ENCODE results near the gene PARVA.

Gene PARVA

DNA sequence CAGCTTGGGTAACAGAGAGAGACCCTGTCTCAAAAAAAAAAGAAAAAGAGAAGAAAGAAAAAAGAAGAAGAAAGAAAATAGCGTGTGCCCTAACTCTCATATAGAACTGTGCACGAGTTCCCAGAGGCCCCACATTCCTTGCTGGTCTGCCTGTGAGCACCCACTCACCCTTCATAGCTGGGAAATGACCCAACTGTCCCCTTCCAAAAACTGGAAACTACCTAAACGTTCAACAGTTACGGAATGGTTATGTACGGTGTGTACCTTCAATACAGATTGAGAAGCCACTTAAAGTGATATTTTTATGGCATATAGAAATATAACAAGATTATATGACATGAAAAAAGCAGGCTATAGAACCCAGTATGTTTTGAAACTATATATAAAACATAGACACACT, 82.0 kb downstream of the PARVA start:
- H3K4me3 ChIP-seq (ENCODE audit: low read length): no peak overlapping the region
- no peak overlapping the region for H3K9ac ChIP-seq (ENCODE audit: low read length)
- H3K27me3 ChIP-seq (ENCODE audit: control insufficient read depth, insufficient read depth, low read length): no peaks in the 10 kb centered on the region
- H3K36me3 ChIP-seq (ENCODE audit: control insufficient read depth, insufficient read depth, low read length): no peaks in the 10 kb centered on the region
- peak overlapping the region; percentile 90 for H3K27ac ChIP-seq (ENCODE audit: low read depth, low read length)
- H3K4me1 ChIP-seq (ENCODE audit: control insufficient read depth, insufficient read depth, low read length): peaks cover 44% of the 10 kb centered on the region

DNA sequence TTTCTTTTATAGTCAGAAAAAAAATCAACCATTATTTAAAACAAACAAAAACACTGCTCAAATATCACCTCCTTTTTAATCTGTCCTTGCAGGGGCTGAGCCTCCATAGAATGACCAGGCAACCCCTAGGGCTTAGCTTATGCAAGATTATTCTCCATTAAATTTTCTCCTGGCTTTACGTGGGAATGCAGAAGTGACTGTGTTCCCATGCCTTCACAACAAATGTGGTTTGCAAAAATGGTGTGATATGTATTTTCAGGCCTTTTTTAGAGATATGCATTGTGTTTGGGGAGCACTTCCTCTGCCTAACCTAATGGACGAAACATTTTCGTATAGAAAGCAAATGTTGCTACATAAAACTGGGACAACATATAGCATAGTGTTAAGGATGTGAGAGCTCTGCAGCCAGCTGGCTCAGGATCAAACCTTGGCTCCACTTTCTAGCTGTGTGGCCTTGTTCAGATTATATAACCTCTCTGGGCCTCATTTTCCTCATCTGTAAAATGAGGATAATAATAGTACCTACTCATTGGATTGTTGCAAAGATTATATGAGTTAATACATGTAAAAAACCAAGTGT, 82.6 kb downstream of the PARVA start:
- Histone ChIP-seq H3K36me3 (ENCODE audit: control insufficient read depth, insufficient read depth, low read length) (no peaks in the 10 kb centered on the region), H3K27me3 (ENCODE audit: control insufficient read depth, insufficient read depth, low read length) (no peaks in the 10 kb centered on the region), H3K4me1 (ENCODE audit: control insufficient read depth, insufficient read depth, low read length) (peaks cover 42% of the 10 kb centered on the region), H3K9ac (ENCODE audit: low read length) (no peak overlapping the region), H3K27ac (ENCODE audit: low read depth, low read length) (peak overlapping the region; percentile 90), H3K4me3 (ENCODE audit: low read length) (no peak overlapping the region)

DNA sequence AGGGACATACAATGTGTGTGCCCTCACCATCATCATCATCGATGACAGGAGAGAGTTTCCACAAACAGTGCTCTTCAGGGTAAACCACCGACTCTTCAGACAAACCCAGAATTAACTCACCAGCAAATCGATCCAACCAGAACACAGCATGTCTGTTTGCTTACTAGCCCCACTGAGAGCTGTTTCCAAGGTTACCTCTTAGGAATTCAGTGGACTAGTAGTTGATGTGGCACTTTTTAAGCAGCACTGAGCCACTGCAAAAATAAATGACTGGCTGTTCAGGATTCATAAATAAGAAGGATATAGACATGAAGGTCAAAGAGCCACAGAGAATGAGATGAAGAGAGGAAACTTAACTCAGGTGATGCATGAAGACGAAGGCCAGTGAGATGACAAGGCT, 83.1 kb downstream of the PARVA start:
- peaks cover 42% of the 10 kb centered on the region for H3K4me1 ChIP-seq (ENCODE audit: control insufficient read depth, insufficient read depth, low read length)
- H3K4me3 ChIP-seq (ENCODE audit: low read length): no peak overlapping the region
- H3K27ac ChIP-seq (ENCODE audit: low read depth, low read length): peak overlapping the region; percentile 90
- H3K36me3 ChIP-seq (ENCODE audit: control insufficient read depth, insufficient read depth, low read length): no peaks in the 10 kb centered on the region
- no peak overlapping the region for H3K9ac ChIP-seq (ENCODE audit: low read length)
- no peaks in the 10 kb centered on the region for H3K27me3 ChIP-seq (ENCODE audit: control insufficient read depth, insufficient read depth, low read length)

DNA sequence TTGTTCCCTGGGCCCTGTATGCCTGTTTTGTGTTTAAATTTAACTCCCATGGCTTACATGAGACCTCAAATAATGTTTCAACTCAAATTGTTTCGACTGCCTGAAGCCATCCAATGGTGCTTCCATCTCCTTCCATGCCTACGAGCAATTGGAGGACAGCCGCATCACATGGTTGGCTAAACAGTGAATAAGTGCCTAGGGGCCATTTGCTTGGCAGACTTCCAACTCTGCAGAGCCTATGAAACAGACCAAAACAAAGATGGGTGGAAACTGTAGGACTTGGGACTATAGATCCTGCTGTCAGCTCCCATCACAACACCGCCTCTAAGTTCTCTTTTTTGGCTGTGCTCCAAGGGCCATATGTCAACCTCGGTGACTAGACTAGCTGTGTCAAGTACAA, 84.1 kb downstream of the PARVA start:
- peaks cover 32% of the 10 kb centered on the region for H3K4me1 ChIP-seq (ENCODE audit: control insufficient read depth, insufficient read depth, low read length)
- H3K27ac ChIP-seq (ENCODE audit: low read depth, low read length): peak overlapping the region; percentile 90
- no peak overlapping the region for H3K4me3 ChIP-seq (ENCODE audit: low read length)
- no peaks in the 10 kb centered on the region for H3K27me3 ChIP-seq (ENCODE audit: control insufficient read depth, insufficient read depth, low read length)
- H3K36me3 ChIP-seq (ENCODE audit: control insufficient read depth, insufficient read depth, low read length): no peaks in the 10 kb centered on the region
- no peak overlapping the region for H3K9ac ChIP-seq (ENCODE audit: low read length)

DNA sequence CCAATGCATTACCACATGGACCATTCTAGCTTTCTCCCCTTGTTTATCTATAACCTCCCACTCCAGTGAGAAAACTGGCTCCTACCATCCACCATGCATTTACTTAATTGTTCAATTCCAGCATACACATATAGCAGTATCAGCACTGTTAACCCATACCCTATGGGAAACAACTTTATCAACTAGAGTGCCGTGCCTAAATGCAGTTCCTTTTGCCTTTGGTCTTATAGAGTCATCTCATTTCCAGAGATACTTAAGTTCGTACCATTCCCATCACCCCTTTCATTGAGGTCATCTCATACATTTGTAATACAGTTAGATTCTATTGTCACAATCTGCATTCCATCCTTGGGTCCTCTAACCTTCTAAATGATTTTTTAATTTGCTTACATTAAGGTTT, 86.9 kb downstream of the PARVA start:
- Histone ChIP-seq H3K4me1 (ENCODE audit: control insufficient read depth, insufficient read depth, low read length) (peaks cover 13% of the 10 kb centered on the region), H3K27me3 (ENCODE audit: control insufficient read depth, insufficient read depth, low read length) (no peaks in the 10 kb centered on the region), H3K36me3 (ENCODE audit: control insufficient read depth, insufficient read depth, low read length) (no peaks in the 10 kb centered on the region), H3K9ac (ENCODE audit: low read length) (no peak overlapping the region), H3K4me3 (ENCODE audit: low read length) (no peak overlapping the region), H3K27ac (ENCODE audit: low read depth, low read length) (no peak overlapping the region)

DNA sequence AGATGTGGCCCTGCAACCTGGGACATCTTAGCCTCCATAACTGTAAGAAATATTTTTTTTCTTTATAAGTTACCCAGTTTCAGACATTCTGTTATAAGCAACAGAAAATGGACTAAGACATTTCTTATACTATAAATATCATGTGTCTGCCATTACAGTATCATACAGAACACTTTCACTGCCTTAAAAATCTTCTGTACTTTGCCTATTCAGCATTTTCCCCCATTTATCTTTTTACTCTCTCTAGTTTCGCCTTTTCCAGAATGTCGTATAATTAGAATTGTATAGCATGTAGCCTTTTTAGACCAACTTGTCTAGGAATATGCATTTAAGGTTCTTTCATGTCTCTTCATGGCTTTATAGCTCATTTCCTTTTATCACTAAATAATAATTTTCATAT, 88.0 kb downstream of the PARVA start:
- Histone ChIP-seq H3K27me3 (ENCODE audit: control insufficient read depth, insufficient read depth, low read length) (no peaks in the 10 kb centered on the region), H3K4me3 (ENCODE audit: low read length) (no peak overlapping the region), H3K9ac (ENCODE audit: low read length) (no peak overlapping the region), H3K36me3 (ENCODE audit: control insufficient read depth, insufficient read depth, low read length) (no peaks in the 10 kb centered on the region), H3K27ac (ENCODE audit: low read depth, low read length) (no peak overlapping the region), H3K4me1 (ENCODE audit: control insufficient read depth, insufficient read depth, low read length) (peaks cover 19% of the 10 kb centered on the region)

DNA sequence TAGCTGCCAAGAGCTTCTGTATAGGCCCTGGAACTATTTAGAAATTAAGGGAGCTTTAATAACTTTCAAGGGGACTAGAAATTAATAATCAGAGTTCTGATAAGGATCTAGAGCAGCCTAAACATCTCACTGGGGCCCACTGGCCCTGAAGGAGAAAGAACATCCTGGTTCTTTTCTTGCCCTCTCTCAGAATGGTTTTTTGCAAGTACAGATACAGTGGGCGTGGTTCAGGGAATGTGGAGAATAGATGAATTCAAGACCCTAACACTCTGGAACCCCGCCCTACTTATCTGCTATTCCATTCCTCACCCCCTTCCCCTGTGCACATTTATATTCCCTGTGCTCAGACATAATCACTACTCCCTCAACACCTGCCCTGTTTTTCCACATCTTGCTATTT, 90.2 kb downstream of the PARVA start:
- Histone ChIP-seq H3K27me3 (ENCODE audit: control insufficient read depth, insufficient read depth, low read length) (no peaks in the 10 kb centered on the region), H3K27ac (ENCODE audit: low read depth, low read length) (no peak overlapping the region), H3K4me1 (ENCODE audit: control insufficient read depth, insufficient read depth, low read length) (peaks cover 23% of the 10 kb centered on the region), H3K4me3 (ENCODE audit: low read length) (no peak overlapping the region), H3K36me3 (ENCODE audit: control insufficient read depth, insufficient read depth, low read length) (no peaks in the 10 kb centered on the region), H3K9ac (ENCODE audit: low read length) (no peak overlapping the region)

DNA sequence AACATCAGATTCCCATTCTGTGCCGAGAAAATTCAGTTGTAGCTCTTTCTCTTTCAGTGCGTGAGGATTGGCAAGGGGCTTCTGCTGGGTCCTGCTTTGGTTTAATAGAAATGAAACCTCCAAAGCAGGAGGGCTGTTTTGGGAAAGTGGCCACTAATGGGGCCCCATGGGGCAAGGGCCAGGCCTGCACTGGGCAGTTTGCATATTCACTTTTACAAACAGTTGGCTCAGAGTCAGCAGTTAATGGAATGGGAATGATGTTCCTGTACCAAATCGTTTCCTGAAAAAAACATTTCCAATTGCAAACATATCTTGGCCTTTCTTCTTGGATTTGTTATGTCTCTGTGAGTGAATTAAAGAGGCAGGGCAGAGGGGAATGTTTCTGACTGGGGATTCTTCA, 92.1 kb downstream of the PARVA start:
- no peak overlapping the region for H3K4me3 ChIP-seq (ENCODE audit: low read length)
- peak overlapping the region; percentile 69 for H3K27ac ChIP-seq (ENCODE audit: low read depth, low read length)
- H3K36me3 ChIP-seq (ENCODE audit: control insufficient read depth, insufficient read depth, low read length): no peaks in the 10 kb centered on the region
- no peaks in the 10 kb centered on the region for H3K27me3 ChIP-seq (ENCODE audit: control insufficient read depth, insufficient read depth, low read length)
- peaks cover 28% of the 10 kb centered on the region for H3K4me1 ChIP-seq (ENCODE audit: control insufficient read depth, insufficient read depth, low read length)
- H3K9ac ChIP-seq (ENCODE audit: low read length): no peak overlapping the region

DNA sequence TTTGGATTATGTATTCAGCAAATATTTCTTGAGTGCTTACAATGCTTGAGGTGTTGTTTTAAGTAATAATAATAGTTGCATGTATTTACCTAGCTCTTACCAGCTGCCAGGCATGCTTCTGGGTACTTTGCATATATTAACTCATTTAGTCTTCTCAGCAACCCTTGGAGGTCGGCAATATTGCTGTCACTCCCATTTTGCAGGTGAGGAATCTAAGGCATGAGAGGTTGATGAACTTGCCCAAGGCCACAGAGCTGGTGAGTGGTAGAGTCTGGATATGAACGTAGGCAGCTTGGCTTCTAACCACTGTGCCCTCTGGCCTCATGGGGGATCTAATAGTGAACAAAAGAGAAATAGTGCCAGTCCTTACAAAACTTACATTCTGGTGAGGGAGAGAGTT, 92.9 kb downstream of the PARVA start:
- Histone ChIP-seq H3K27ac (ENCODE audit: low read depth, low read length) (peak overlapping the region; percentile 61), H3K4me3 (ENCODE audit: low read length) (no peak overlapping the region), H3K4me1 (ENCODE audit: control insufficient read depth, insufficient read depth, low read length) (peaks cover 28% of the 10 kb centered on the region), H3K27me3 (ENCODE audit: control insufficient read depth, insufficient read depth, low read length) (no peaks in the 10 kb centered on the region), H3K9ac (ENCODE audit: low read length) (no peak overlapping the region), H3K36me3 (ENCODE audit: control insufficient read depth, insufficient read depth, low read length) (no peaks in the 10 kb centered on the region)

DNA sequence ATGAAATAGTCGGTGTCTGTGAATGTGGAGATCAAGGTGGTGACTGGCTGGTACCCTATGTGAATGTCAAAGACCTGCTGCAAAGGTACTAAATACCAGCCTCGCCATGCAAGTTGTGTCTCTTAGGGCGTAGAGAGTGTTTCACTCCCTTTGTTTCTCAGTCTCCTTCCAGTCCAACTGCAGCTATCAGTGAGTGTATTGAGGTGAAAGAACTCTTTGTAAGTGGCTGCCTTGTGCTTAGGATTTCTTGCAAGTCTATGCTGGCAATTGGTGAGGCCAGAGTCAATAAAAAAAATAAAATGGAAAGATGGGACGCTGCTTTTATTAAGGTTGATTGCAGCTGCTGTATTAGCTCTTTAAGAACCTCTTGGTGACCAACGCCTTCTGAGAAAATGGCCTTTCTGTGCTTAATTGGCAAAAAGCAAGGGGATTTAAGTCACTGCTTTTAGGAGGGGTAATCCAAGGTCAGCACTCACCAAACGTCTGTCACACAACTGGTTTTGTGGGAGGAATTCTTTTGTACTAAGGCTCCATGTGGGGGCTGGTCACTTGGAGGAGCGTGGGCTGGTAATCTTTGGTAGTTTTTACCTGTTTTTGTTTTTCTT, 95.1 kb downstream of the PARVA start:
- Histone ChIP-seq H3K9ac (ENCODE audit: low read length) (no peak overlapping the region), H3K4me1 (ENCODE audit: control insufficient read depth, insufficient read depth, low read length) (peaks cover 28% of the 10 kb centered on the region), H3K36me3 (ENCODE audit: control insufficient read depth, insufficient read depth, low read length) (peaks cover 7% of the 10 kb centered on the region), H3K4me3 (ENCODE audit: low read length) (no peak overlapping the region), H3K27ac (ENCODE audit: low read depth, low read length) (peak overlapping the region; percentile 27), H3K27me3 (ENCODE audit: control insufficient read depth, insufficient read depth, low read length) (no peaks in the 10 kb centered on the region)

DNA sequence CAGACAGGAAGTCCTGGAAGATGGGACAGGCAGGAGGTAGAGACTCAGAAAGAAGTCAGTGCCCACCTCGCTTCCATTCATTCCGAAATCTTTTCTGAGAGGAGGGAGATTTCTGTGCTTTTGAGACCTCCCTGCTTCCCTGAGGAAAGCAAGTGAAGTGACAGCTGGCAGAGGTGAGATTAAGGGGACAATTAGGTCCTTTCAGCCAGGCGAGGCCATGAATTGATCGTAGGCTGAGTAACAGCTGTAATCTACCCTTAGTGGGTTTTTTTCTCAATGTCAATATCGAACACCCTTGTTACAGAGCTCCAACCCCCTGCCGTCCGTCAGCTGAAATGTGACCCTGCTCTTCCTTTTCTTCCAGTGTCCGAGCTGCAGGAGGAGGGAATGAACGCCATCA, 96.0 kb downstream of the PARVA start:
- Histone ChIP-seq H3K27me3 (ENCODE audit: control insufficient read depth, insufficient read depth, low read length) (no peaks in the 10 kb centered on the region), H3K4me3 (ENCODE audit: low read length) (no peak overlapping the region), H3K36me3 (ENCODE audit: control insufficient read depth, insufficient read depth, low read length) (peaks cover 7% of the 10 kb centered on the region), H3K9ac (ENCODE audit: low read length) (no peak overlapping the region), H3K27ac (ENCODE audit: low read depth, low read length) (peak overlapping the region; percentile 27), H3K4me1 (ENCODE audit: control insufficient read depth, insufficient read depth, low read length) (peaks cover 28% of the 10 kb centered on the region)

DNA sequence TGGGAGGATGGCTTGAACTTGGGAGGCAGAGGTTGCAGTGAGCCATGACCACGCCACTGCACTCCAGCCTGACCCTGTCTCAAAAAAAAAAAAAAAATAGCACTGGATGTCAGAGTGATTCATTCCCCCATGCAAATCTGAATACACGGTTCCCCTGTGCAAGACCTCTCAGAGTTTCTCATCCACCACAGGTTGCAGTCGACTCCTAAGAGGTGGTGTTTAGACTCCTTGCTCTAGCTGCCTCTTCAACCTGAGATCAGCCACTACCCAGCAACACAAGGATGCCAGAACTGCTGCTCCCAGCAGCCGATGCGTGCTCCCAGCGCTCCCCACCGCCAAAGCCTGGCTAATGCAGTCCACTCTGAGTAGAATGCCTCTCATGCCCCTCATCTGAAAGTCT, 97.5 kb downstream of the PARVA start:
- Histone ChIP-seq H3K9ac (ENCODE audit: low read length) (no peak overlapping the region), H3K36me3 (ENCODE audit: control insufficient read depth, insufficient read depth, low read length) (peaks cover 7% of the 10 kb centered on the region), H3K4me1 (ENCODE audit: control insufficient read depth, insufficient read depth, low read length) (peaks cover 17% of the 10 kb centered on the region), H3K27ac (ENCODE audit: low read depth, low read length) (no peak overlapping the region), H3K4me3 (ENCODE audit: low read length) (no peak overlapping the region), H3K27me3 (ENCODE audit: control insufficient read depth, insufficient read depth, low read length) (no peaks in the 10 kb centered on the region)

DNA sequence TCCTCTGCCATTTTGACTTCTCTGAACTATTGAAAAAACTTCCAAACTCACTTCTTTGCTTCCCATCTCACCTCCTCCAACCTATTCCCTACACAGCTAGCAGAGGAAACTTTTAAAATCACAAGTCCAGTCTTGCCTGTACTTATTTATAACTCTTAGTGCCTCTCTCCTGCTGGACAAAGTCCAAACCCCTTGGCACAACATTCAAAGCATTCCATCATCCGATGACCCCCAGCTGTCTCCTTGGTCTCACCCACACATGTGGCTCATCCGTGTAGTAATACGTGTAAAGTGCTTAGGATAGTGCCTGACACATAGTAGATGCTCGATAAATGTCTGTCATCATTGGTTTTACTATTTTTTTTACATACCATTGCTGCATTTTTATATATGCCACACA, 101.4 kb downstream of the PARVA start:
- Histone ChIP-seq H3K4me3 (ENCODE audit: low read length) (no peak overlapping the region), H3K4me1 (ENCODE audit: control insufficient read depth, insufficient read depth, low read length) (peaks cover 5% of the 10 kb centered on the region), H3K27me3 (ENCODE audit: control insufficient read depth, insufficient read depth, low read length) (no peaks in the 10 kb centered on the region), H3K36me3 (ENCODE audit: control insufficient read depth, insufficient read depth, low read length) (peaks cover 15% of the 10 kb centered on the region), H3K27ac (ENCODE audit: low read depth, low read length) (no peak overlapping the region), H3K9ac (ENCODE audit: low read length) (no peak overlapping the region)
